ENCODE results near the gene ABL2.

DNA sequence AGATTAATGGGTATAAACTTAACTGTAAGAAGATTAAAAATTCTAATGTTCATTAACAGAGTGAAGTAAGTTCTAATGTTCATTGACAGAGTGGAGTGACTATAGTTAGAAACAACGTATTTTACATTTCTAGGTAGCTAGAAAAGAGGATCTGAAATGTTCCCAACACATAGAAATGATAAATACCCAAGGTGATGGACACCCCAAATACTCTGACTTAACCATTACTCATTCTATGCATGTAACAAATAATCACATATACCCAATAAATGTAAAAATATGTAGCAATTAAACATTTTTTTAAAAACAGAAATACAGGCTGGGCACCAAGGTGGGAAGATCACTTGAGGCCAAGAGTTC, 62.1 kb downstream of the ABL2 start:
- TF ChIP-seq, protein P1, sequence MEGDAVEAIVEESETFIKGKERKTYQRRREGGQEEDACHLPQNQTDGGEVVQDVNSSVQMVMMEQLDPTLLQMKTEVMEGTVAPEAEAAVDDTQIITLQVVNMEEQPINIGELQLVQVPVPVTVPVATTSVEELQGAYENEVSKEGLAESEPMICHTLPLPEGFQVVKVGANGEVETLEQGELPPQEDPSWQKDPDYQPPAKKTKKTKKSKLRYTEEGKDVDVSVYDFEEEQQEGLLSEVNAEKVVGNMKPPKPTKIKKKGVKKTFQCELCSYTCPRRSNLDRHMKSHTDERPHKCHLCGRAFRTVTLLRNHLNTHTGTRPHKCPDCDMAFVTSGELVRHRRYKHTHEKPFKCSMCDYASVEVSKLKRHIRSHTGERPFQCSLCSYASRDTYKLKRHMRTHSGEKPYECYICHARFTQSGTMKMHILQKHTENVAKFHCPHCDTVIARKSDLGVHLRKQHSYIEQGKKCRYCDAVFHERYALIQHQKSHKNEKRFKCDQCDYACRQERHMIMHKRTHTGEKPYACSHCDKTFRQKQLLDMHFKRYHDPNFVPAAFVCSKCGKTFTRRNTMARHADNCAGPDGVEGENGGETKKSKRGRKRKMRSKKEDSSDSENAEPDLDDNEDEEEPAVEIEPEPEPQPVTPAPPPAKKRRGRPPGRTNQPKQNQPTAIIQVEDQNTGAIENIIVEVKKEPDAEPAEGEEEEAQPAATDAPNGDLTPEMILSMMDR (IDR thresholded peaks at IDR 0.05): no peak
- TF ChIP-seq SIN3A (IDR thresholded peaks at IDR 0.05; ENCODE audit: borderline replicate concordance, insufficient read depth, low read depth, low read length): no peak
- TF ChIP-seq POLR2AphosphoS5 (IDR thresholded peaks at IDR 0.05; ENCODE audit: low read depth, low read length): no peak

Measured in Panc1 (cell line).